H1 (cell line): ENCODE results near the gene CACNA1C. TPM values are rescaled to one million over a fixed set of nuclear protein-coding genes. Genes with fewer than 3 reads are reported as not detected.

Experiments
- CTCF ChIA-PET: fragments of 300-600 bp; sonication (Branson Sonifier 250); formaldehyde crosslinking; loops from one replicate; lab custom pipeline; 2021; ENCODE audit not compliant: partially characterized antibody; lab: Charles Lee
- POLR2A ChIA-PET: fragments of 300-600 bp; sonication (Branson Sonifier 250); formaldehyde crosslinking; loops from one replicate; lab custom pipeline; 2021; ENCODE audit warnings: inconsistent platforms; ENCODE audit not compliant: partially characterized antibody; lab: Charles Lee
- DNase-seq, 2 experiments: peaks; one replicate each; pipeline versions ENCODE4 v3.0.0 to v3.0.0-alpha.2; 2010 to 2022; ENCODE audit warnings: low spot score in 2 of 2, low read depth in 1 of 2, mixed read lengths in 1 of 2
- FAIRE-seq: peaks from 2 replicates; lab custom pipeline; 2011; peaks lifted over from hg19 to GRCh38; lab: Jason Lieb, UNC
- H2AFZ ChIP-seq: 2 replicates; pipeline ENCODE4 v1.8.1; 2012; ENCODE audit warnings: low read length, inconsistent platforms
- H2AK5ac ChIP-seq: 2 replicates; pipeline ENCODE4 v1.6.1; 2013; ENCODE audit warnings: low read depth, low read length
- H2BK120ac ChIP-seq: replicated peaks from 2 replicates; pipeline ENCODE3; 2013; ENCODE audit warnings: low read depth, low read length, inconsistent platforms
- H2BK12ac ChIP-seq: 2 replicates; pipeline ENCODE4 v1.6.1; 2013; ENCODE audit warnings: low read depth, low read length
- H2BK15ac ChIP-seq: 2 replicates; pipeline ENCODE4 v1.6.1; 2013; ENCODE audit warnings: low read length
- H2BK20ac ChIP-seq: 2 replicates; pipeline ENCODE4 v1.6.1; 2013; ENCODE audit warnings: low read length
- H2BK5ac ChIP-seq: 2 replicates; pipeline ENCODE4 v1.6.1; 2013; ENCODE audit warnings: low read depth, low read length
- H3K14ac ChIP-seq: 2 replicates; pipeline ENCODE4 v1.6.1; 2013; ENCODE audit warnings: inconsistent platforms; ENCODE audit not compliant: insufficient read length
- H3K18ac ChIP-seq: 2 replicates; pipeline ENCODE4 v1.6.1; 2013; ENCODE audit warnings: low read length; ENCODE audit errors: extremely low read depth
- H3K23ac ChIP-seq: 2 replicates; pipeline ENCODE4 v1.6.1; 2013; ENCODE audit warnings: inconsistent platforms; ENCODE audit not compliant: insufficient read length
- H3K23me2 ChIP-seq: 2 replicates; pipeline ENCODE4 v1.6.1; 2013; ENCODE audit warnings: low read depth, low read length
- H3K27ac ChIP-seq: 2 replicates; pipeline ENCODE4 v1.6.1; 2011; ENCODE audit warnings: low read depth, low read length, inconsistent platforms
- H3K27me3 ChIP-seq, 4 experiments: replicated peaks in 1 of 4; 1 replicate in 1 of 4; 2 replicates in 3 of 4; pipeline versions ENCODE4 v1.6.1 to v1.8.1; 2011 to 2013; ENCODE audit warnings: low read length in 3 of 4, mild to moderate bottlenecking in 3 of 4, inconsistent platforms in 2 of 4, mixed read lengths in 2 of 4, moderate library complexity in 1 of 4; ENCODE audit not compliant: control insufficient read depth in 3 of 4, insufficient read depth in 3 of 4; ENCODE audit errors: extremely low read depth in 1 of 4
- H3K36me3 ChIP-seq, 4 experiments: 2 replicates each; pipeline versions ENCODE4 v1.6.1 to v1.8.1; 2011 to 2013; ENCODE audit warnings: mild to moderate bottlenecking in 4 of 4, low read length in 3 of 4, moderate library complexity in 2 of 4, control low read depth in 1 of 4, inconsistent platforms in 1 of 4; ENCODE audit not compliant: insufficient read depth in 4 of 4, control insufficient read depth in 2 of 4
- H3K4ac ChIP-seq: replicated peaks from 2 replicates; pipeline ENCODE3; 2013; ENCODE audit warnings: low read length, low read depth, mixed read lengths, inconsistent platforms; ENCODE audit not compliant: insufficient read length
- H3K4me1 ChIP-seq, 4 experiments: replicated peaks in 1 of 4; 1 replicate in 1 of 4; 2 replicates in 3 of 4; pipeline versions ENCODE4 v1.6.1 to v1.8.1; 2011 to 2013; ENCODE audit warnings: low read length in 3 of 4, inconsistent platforms in 2 of 4, mixed read lengths in 1 of 4; ENCODE audit not compliant: insufficient read depth in 4 of 4, control insufficient read depth in 3 of 4
- H3K4me2 ChIP-seq, 2 experiments: 2 replicates each; pipeline versions ENCODE4 v1.6.1 to v1.8.1; 2011 to 2013; ENCODE audit warnings: low read depth in 2 of 2, low read length in 2 of 2, control low read depth in 1 of 2, inconsistent platforms in 1 of 2, mild to moderate bottlenecking in 1 of 2; ENCODE audit not compliant: insufficient read depth in 1 of 2
- H3K4me3 ChIP-seq, 4 experiments: fragments of 200-600, 300-600 bp in 1 of 4; sonication (generic), shearing (Covaris generic), sonication (Bioruptor Twin) in 1 of 4; 2 replicates each; pipeline versions ENCODE4 v1.5.1 to v1.8.1; 2011 to 2016; ENCODE audit warnings: low read length in 4 of 4, low read depth in 3 of 4, control low read depth in 2 of 4, inconsistent platforms in 2 of 4, mild to moderate bottlenecking in 2 of 4, mixed read lengths in 1 of 4, moderate library complexity in 1 of 4; ENCODE audit not compliant: insufficient read depth in 2 of 4; ENCODE audit errors: extremely low read depth in 1 of 4
- H3K56ac ChIP-seq: replicated peaks from 2 replicates; pipeline ENCODE3; 2013; ENCODE audit warnings: low read depth, mild to moderate bottlenecking, mixed read lengths, low read length, inconsistent platforms; ENCODE audit not compliant: insufficient read length
- H3K79me1 ChIP-seq: 2 replicates; pipeline ENCODE4 v1.6.1; 2013; ENCODE audit warnings: low read depth, low read length, control low read depth
- H3K79me2 ChIP-seq, 2 experiments: 2 replicates each; pipeline versions ENCODE4 v1.6.1 to v1.8.1; 2012 to 2013; ENCODE audit warnings: low read length in 2 of 2, mild to moderate bottlenecking in 2 of 2, inconsistent platforms in 1 of 2; ENCODE audit not compliant: insufficient read depth in 2 of 2, control insufficient read depth in 1 of 2
- H3K9ac ChIP-seq, 4 experiments: replicated peaks in 1 of 4; 1 replicate in 1 of 4; 2 replicates in 3 of 4; pipeline versions ENCODE4 v1.6.1 to v1.8.1; 2011 to 2013; ENCODE audit warnings: low read depth in 3 of 4, low read length in 3 of 4, control low read depth in 2 of 4, mild to moderate bottlenecking in 2 of 4, moderate library complexity in 2 of 4, inconsistent platforms in 1 of 4; ENCODE audit errors: extremely low read depth in 1 of 4
- H3K9me3 ChIP-seq, 2 experiments: 2 replicates each; pipeline versions ENCODE4 v1.6.1 to v1.8.1; 2012 to 2013; ENCODE audit warnings: mild to moderate bottlenecking in 2 of 2, moderate library complexity in 2 of 2, control low read depth in 1 of 2, inconsistent platforms in 1 of 2, low read depth in 1 of 2, low read length in 1 of 2, mixed read lengths in 1 of 2; ENCODE audit not compliant: insufficient read depth in 2 of 2
- H4K20me1 ChIP-seq, 2 experiments: replicated peaks in 1 of 2; 2 replicates each; pipeline versions ENCODE3 to v1.8.1; 2011 to 2013; ENCODE audit warnings: inconsistent platforms in 2 of 2, low read length in 2 of 2, mild to moderate bottlenecking in 1 of 2; ENCODE audit not compliant: insufficient read depth in 2 of 2, control insufficient read depth in 1 of 2
- H4K5ac ChIP-seq: 2 replicates; pipeline ENCODE4 v1.6.1; 2013; ENCODE audit warnings: low read length, low read depth, mixed read lengths, inconsistent platforms; ENCODE audit not compliant: insufficient read length
- H4K8ac ChIP-seq: 2 replicates; pipeline ENCODE4 v1.8.0; 2013; ENCODE audit warnings: mild to moderate bottlenecking, moderate library complexity, low read length, inconsistent platforms; ENCODE audit not compliant: insufficient read depth; ENCODE audit errors: extremely low read depth
- H4K91ac ChIP-seq: replicated peaks from 2 replicates; pipeline ENCODE3; 2013; ENCODE audit warnings: low read length, mixed read lengths, inconsistent platforms; ENCODE audit not compliant: insufficient read length
- CTCF ChIP-seq, 3 experiments: IDR thresholded peaks; 1 replicate in 2 of 3; 2 replicates in 1 of 3; pipeline versions ENCODE4 v1.5.1 to v1.6.1; 2011; ENCODE audit warnings: low read length in 3 of 3, mild to moderate bottlenecking in 3 of 3, inconsistent platforms in 2 of 3, low read depth in 1 of 3, moderate library complexity in 1 of 3; ENCODE audit not compliant: insufficient read depth in 1 of 3; ENCODE audit errors: control extremely low read depth in 1 of 3
- EZH2 ChIP-seq: fragments of 200-600 bp; sonication (generic); IDR thresholded peaks from 2 replicates; pipeline ENCODE4 v1.7.1; 2012; ENCODE audit warnings: low read depth, mild to moderate bottlenecking, moderate library complexity, low read length, inconsistent platforms; ENCODE audit not compliant: severe bottlenecking
- HDAC2 ChIP-seq, 2 experiments: fragments of 300-600 bp in 1 of 2; sonication (generic) in 1 of 2; IDR thresholded peaks; 2 replicates each; pipeline ENCODE4 v1.6.1; 2011 to 2012; ENCODE audit warnings: low read depth in 2 of 2, low read length in 2 of 2, mild to moderate bottlenecking in 2 of 2, moderate library complexity in 2 of 2, borderline replicate concordance in 1 of 2, inconsistent platforms in 1 of 2
- KDM1A ChIP-seq: fragments of 200-600, 300-600 bp; sonication (generic); IDR thresholded peaks from 2 replicates; pipeline ENCODE4 v1.7.1; 2016; ENCODE audit warnings: mild to moderate bottlenecking, low read length, borderline replicate concordance
- NRF1 ChIP-seq: IDR thresholded peaks from 2 replicates; pipeline ENCODE4 v1.6.1; 2011; ENCODE audit warnings: mild to moderate bottlenecking, low read depth, low read length, improper control_type of control experiment
- SIRT6 ChIP-seq: IDR thresholded peaks from one replicate; pipeline ENCODE4 v1.7.1; 2012; ENCODE audit warnings: low read length, inconsistent platforms
- WGBS, 2 experiments: shearing (Covaris generic) in 1 of 2; methylation state at CpG; one replicate each; pipeline versions ENCODE4 v1.1.6 to v1.1.7; 2013 to 2015; ENCODE audit warnings: low lambda C conversion rate in 2 of 2, mixed read lengths in 2 of 2, inconsistent platforms in 1 of 2, low coverage in 1 of 2, missing lambda C conversion rate in 1 of 2; ENCODE audit not compliant: insufficient replicate concordance in 2 of 2, insufficient coverage in 1 of 2, insufficient read length in 1 of 2; ENCODE audit errors: extremely low coverage in 1 of 2, missing lambda C conversion rate in 1 of 2; 5-methylcytosine and 5-hydroxymethylcytosine counted together
- polyA plus RNA-seq, 7 experiments: library from polyadenylated mRNA; depleted of rRNA in 3 of 7; stranded (reverse) in 5 of 7; unstranded in 2 of 7; fragments of >200 nt in 5 of 7; fragments of 200-250 nt in 2 of 7; gene quantifications; 1 replicate in 5 of 7; 2 replicates in 1 of 7; 4 replicates in 1 of 7; pipeline versions ENCODE4 v1.2.1 to v1.2.3, GENCODE V29; 2011 to 2013; ENCODE audit warnings: missing spikeins in 2 of 7, mixed read lengths in 2 of 7
- total RNA-seq: library from RNA; stranded (reverse); fragmentation: NEBNext Ultra II Directional; extraction: Animal tissue kit (Norgen Biotek cat#: 25700); gene quantifications from 2 replicates; pipeline ENCODE4 v1.2.1, GENCODE V29; 2021

Gene CACNA1C
- total and polyA plus RNA-seq, 2 of the 8 experiments (the other 6 are each of a cell fraction or from before 2014, with no cell fraction given), result 1.3 TPM

DNA sequence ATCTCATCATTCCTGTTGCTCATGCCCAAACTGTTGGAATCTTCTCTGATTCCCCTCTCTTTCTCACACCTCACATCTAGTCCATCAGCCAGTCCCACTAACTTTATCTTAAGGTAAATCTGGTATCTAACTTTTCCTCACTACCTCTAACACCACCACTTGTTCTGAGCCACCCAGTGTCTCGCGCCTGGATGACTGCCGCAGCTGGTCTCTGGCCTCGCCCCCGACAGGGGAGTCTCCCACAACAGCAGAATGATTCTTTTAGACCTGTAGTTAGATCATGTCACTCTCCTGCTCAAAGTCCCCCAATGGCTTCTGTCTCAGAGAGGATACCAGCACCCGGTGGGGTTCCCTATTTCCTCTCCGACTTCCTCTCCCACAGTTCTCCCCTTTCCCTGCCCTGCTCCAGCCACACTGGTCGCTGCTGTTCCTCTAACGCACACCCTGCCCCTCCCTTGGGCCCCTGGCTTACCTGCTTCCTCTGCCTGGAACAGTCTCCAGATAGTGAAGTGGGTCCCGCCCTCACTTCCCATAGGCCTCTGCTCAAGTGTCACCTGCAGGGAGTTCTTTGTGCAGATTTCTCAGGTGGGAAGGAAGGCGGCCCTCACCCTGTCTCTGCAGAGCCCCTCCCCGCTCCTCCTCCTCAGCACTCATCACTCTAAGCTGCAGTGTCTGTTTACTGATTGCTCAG lies 403.5 kb downstream of the CACNA1C start:
- H3K79me1 ChIP-seq, result no peaks in the 10 kb centered on the region
- H3K27ac ChIP-seq, result no peak overlapping the region
- H3K4ac ChIP-seq, result no peak overlapping the region
- H3K79me2 ChIP-seq, result no peaks in the 10 kb centered on the region
- H2AK5ac ChIP-seq, result no peak overlapping the region
- H4K8ac ChIP-seq, result no peak overlapping the region
- no peaks in the 10 kb centered on the region for H4K20me1 ChIP-seq
- no peak overlapping the region for H2BK20ac ChIP-seq
- no peak overlapping the region for H3K9ac ChIP-seq
- no peak overlapping the region for H2BK120ac ChIP-seq
- no peak for TF ChIP-seq SIRT6
- TF ChIP-seq NRF1, result no peak
- TF ChIP-seq KDM1A, result no peak
- no peak for TF ChIP-seq EZH2
- no peak for TF ChIP-seq HDAC2 (IDR thresholded peaks at IDR 0.05; ENCODE audit: borderline replicate concordance in 1 of 2, low read depth in 2 of 2, low read length in 2 of 2)
- TF ChIP-seq CTCF (IDR thresholded peaks at IDR 0.05; ENCODE audit: control extremely low read depth in 1 of 3, insufficient read depth in 1 of 3, low read depth in 1 of 3, low read length in 3 of 3), result no peak
- no peak overlapping the region; a peak in 1 of 8 replicates for H3K4me3 ChIP-seq
- no peak overlapping the region for H3K4me2 ChIP-seq
- ChIA-PET POLR2A (no interaction called here), CTCF (interaction anchor here (1.3 kb wide), 1 partner anchor 169 kb away, joined by 3 read pairs; no protein-coding TSS in a partner anchor)
- no peak overlapping the region for H3K56ac ChIP-seq
- no peaks in the 10 kb centered on the region for H3K23me2 ChIP-seq
- H3K36me3 ChIP-seq, result no peaks in the 10 kb centered on the region
- no peak overlapping the region for H3K23ac ChIP-seq
- no peak overlapping the region for H2BK12ac ChIP-seq
- H4K91ac ChIP-seq, result no peak overlapping the region
- no peak overlapping the region for H3K14ac ChIP-seq
- FAIRE-seq, result no peak
- H2BK5ac ChIP-seq, result no peak overlapping the region
- no peak overlapping the region for H2AFZ ChIP-seq
- no peaks in the 10 kb centered on the region; a peak in 1 of 7 replicates for H3K27me3 ChIP-seq
- no peak overlapping the region for H3K18ac ChIP-seq
- H3K9me3 ChIP-seq, result no peaks in the 10 kb centered on the region
- H4K5ac ChIP-seq, result no peak overlapping the region
- H3K4me1 ChIP-seq, result peaks cover 0 to 2% (median 0%) of the 10 kb centered on the region in 4 experiments; a peak in 1 of 7 replicates
- no peak for DNase-seq
- WGBS, 2 experiments, result 82% methylated on average over 11 of the region's 12 CpGs; no CpG with 5 or more reads in 1 of the 2 experiments
- no peak overlapping the region for H2BK15ac ChIP-seq
